SK-N-DZ (cell line): ENCODE measurements around the gene TMPRSS11B.
"Not testable (repeated sequence)": the region's sequence is repeated elsewhere in the genome, so short reads cannot be mapped to it uniquely, and the experiment has no call there.

Experiments
- DNase-seq: peaks from one replicate; pipeline ENCODE4 v3.0.0-alpha.2; 2015; ENCODE audit warnings: low spot score

TMPRSS11B gene

GRCh38 chr4:68218044-68218443 lies 27.4 kb downstream of the TMPRSS11B start:
- no peak for DNase-seq

GRCh38 chr4:68216501-68216900 lies 29.0 kb downstream of the TMPRSS11B start:
- DNase-seq = no peak

GRCh38 chr4:68209003-68209402 lies 36.5 kb downstream of the TMPRSS11B start:
- no peak for DNase-seq

GRCh38 chr4:68194305-68194704 lies 51.2 kb downstream of the TMPRSS11B start:
- DNase-seq = not testable (repeated sequence)

GRCh38 chr4:68193194-68193593 lies 52.3 kb downstream of the TMPRSS11B start:
- no peak for DNase-seq

GRCh38 chr4:68187145-68187544 lies 58.3 kb downstream of the TMPRSS11B start:
- DNase-seq = no peak

GRCh38 chr4:68184923-68185322 lies 60.6 kb downstream of the TMPRSS11B start:
- no peak for DNase-seq

- DNase-seq = no peak
These were observed 62.1 kb downstream of the TMPRSS11B start for GRCh38 chr4:68183417-68183816.

- no peak for DNase-seq
These were observed 63.1 kb downstream of the TMPRSS11B start for GRCh38 chr4:68182382-68182820.

GRCh38 chr4:68180849-68181526 lies 64.5 kb downstream of the TMPRSS11B start:
- DNase-seq = no peak

- no peak for DNase-seq
These were observed 68.6 kb downstream of the TMPRSS11B start for GRCh38 chr4:68176904-68177303.
